Natural killer cell (primary cell): ENCODE measurements around the gene NFIB. TPM values are rescaled to one million over a fixed set of nuclear protein-coding genes. Genes with fewer than 3 reads are reported as not detected.

Experiments used
- ATAC-seq, 3 donors: fragments of 150-1000 bp in 2 of 3; fragments of 200-7000 bp in 1 of 3; cut with Tn5 transposase; 1 replicate in 1 of 3; 2 replicates in 2 of 3; pipeline ENCODE4 v1.10.0; 2021; ENCODE audit warnings: mild to moderate bottlenecking in 2 of 3, moderate library complexity in 2 of 3
- DNase-seq, 2 donors: peaks; one replicate each; pipeline versions ENCODE4 v3.0.0 to v3.0.0-alpha.2; 2013 to 2021; ENCODE audit warnings: mixed read lengths in 1 of 2
- H3K27ac ChIP-seq: one replicate; pipeline ENCODE4 v1.5.1; 2013; ENCODE audit warnings: mild to moderate bottlenecking, low read length
- H3K27me3 ChIP-seq: one replicate; pipeline ENCODE4 v1.6.1; 2013; ENCODE audit warnings: low read length; ENCODE audit not compliant: control insufficient read depth, insufficient read depth
- H3K36me3 ChIP-seq: one replicate; pipeline ENCODE4 v1.6.1; 2013; ENCODE audit warnings: low read length; ENCODE audit not compliant: control insufficient read depth, insufficient read depth
- H3K4me1 ChIP-seq: one replicate; pipeline ENCODE4 v1.6.1; 2013; ENCODE audit warnings: low read length; ENCODE audit not compliant: control insufficient read depth, insufficient read depth
- H3K4me3 ChIP-seq: one replicate; pipeline ENCODE4 v1.5.1; 2013; ENCODE audit warnings: low read length
- H3K9me3 ChIP-seq: one replicate; pipeline ENCODE4 v1.6.1; 2013; ENCODE audit warnings: low read length; ENCODE audit not compliant: control insufficient read depth, insufficient read depth
- H3K27ac Mint-ChIP-seq, 2 donors: one replicate each; pipeline ENCODE4 v1.8.0; 2022; ENCODE audit warnings: mild to moderate bottlenecking in 2 of 2, mixed read lengths in 2 of 2, moderate library complexity in 1 of 2
- H3K27me3 Mint-ChIP-seq, 2 donors: one replicate each; pipeline ENCODE4 v1.8.0; 2022; ENCODE audit warnings: low read depth in 2 of 2, mixed read lengths in 2 of 2
- H3K36me3 Mint-ChIP-seq: one replicate; pipeline ENCODE4 v1.8.0; 2022; ENCODE audit warnings: mixed read lengths
- H3K4me1 Mint-ChIP-seq, 2 donors: one replicate each; pipeline ENCODE4 v1.8.0; 2022; ENCODE audit warnings: mixed read lengths in 2 of 2
- H3K4me3 Mint-ChIP-seq: one replicate; pipeline ENCODE4 v1.8.0; 2022; ENCODE audit warnings: mild to moderate bottlenecking, moderate library complexity, mixed read lengths
- H3K9me3 Mint-ChIP-seq, 2 donors: one replicate each; pipeline ENCODE4 v1.8.0; 2022; ENCODE audit warnings: mixed read lengths in 2 of 2
- CTCF ChIP-seq: fragments of 200-600 bp; IDR thresholded peaks from one replicate; pipeline ENCODE4 v1.8.0; 2022; ENCODE audit warnings: antibody characterized with exemption
- WGBS: methylation state at CpG from one replicate; pipeline ENCODE4 v1.1.7; 2013; ENCODE audit warnings: missing lambda C conversion rate; ENCODE audit not compliant: insufficient coverage; 5-methylcytosine and 5-hydroxymethylcytosine counted together
- intact Hi-C: fragments of 100-400 bp; cut with micrococcal nuclease; formaldehyde crosslinking; loops from one replicate; pipeline ENCODE4 v1.14.2; 2022
- total RNA-seq, 4 donors: library from RNA; stranded (reverse); fragments of 120-200 nt in 1 of 4; gene quantifications; one replicate each; pipeline versions ENCODE4 v1.2.3 to v1.2.4, GENCODE V29; 2013 to 2022

NFIB gene
- total RNA-seq, 3 donors from 2014 or later (not counting 1 experiment from before 2014, with no cell fraction given), result 0.20 to 0.21 TPM; not detected in 1

- Histone ChIP-seq H3K9me3 (no peaks in the 10 kb centered on the region), H3K27ac (no peak overlapping the region), H3K4me3 (no peak overlapping the region), H3K4me1 (no peaks in the 10 kb centered on the region), H3K36me3 (no peaks in the 10 kb centered on the region), H3K27me3 (no peaks in the 10 kb centered on the region)
- Mint-ChIP-seq H3K27me3 (no peaks in the 10 kb centered on the region), H3K27ac (no peak overlapping the region), H3K9me3 (peaks cover 0 to 2% of the 10 kb centered on the region in 2 donors), H3K36me3 (no peaks in the 10 kb centered on the region), H3K4me1 (no peaks in the 10 kb centered on the region), H3K4me3 (no peak overlapping the region)
- ATAC-seq (no peak), DNase-seq (no peak)
- intact Hi-C loops, result no loop called here
- no peak for TF ChIP-seq CTCF
Observed at GRCh38 chr9:14095277-14095676, 218.7 kb downstream of the NFIB start.

GRCh38 chr9:14094491-14094890, 219.4 kb downstream of the NFIB start:
- DNase-seq (no peak), ATAC-seq (no peak)
- WGBS, result no CpG with 5 or more reads among the region's 5 CpGs
- TF ChIP-seq CTCF, result no peak
- H3K27ac Mint-ChIP-seq, result no peak overlapping the region
- Histone ChIP-seq H3K9me3 (no peaks in the 10 kb centered on the region), H3K36me3 (no peaks in the 10 kb centered on the region), H3K27ac (no peak overlapping the region), H3K4me1 (no peaks in the 10 kb centered on the region), H3K4me3 (no peak overlapping the region), H3K27me3 (no peaks in the 10 kb centered on the region)
- intact Hi-C loops, result no loop called here
- no peaks in the 10 kb centered on the region for H3K27me3 Mint-ChIP-seq
- H3K4me3 Mint-ChIP-seq, result no peak overlapping the region
- no peaks in the 10 kb centered on the region for H3K4me1 Mint-ChIP-seq
- H3K9me3 Mint-ChIP-seq, result peaks cover 0 to 2% of the 10 kb centered on the region in 2 donors
- H3K36me3 Mint-ChIP-seq, result no peaks in the 10 kb centered on the region

- intact Hi-C loops, result no loop called here
- H3K27me3 Mint-ChIP-seq, result no peaks in the 10 kb centered on the region
- no peaks in the 10 kb centered on the region for H3K4me1 Mint-ChIP-seq
- H3K4me1 ChIP-seq, result no peaks in the 10 kb centered on the region
- H3K27ac Mint-ChIP-seq, result no peak overlapping the region
- no peaks in the 10 kb centered on the region for H3K36me3 Mint-ChIP-seq
- no peaks in the 10 kb centered on the region for H3K9me3 ChIP-seq
- no peaks in the 10 kb centered on the region for H3K36me3 ChIP-seq
- WGBS, result 80% methylated on average over 1 of the region's 1 CpG
- no peak overlapping the region for H3K4me3 ChIP-seq
- no peak for ATAC-seq
- H3K4me3 Mint-ChIP-seq, result no peak overlapping the region
- TF ChIP-seq CTCF, result no peak
- H3K27me3 ChIP-seq, result no peaks in the 10 kb centered on the region
- DNase-seq, result no peak
- peaks cover 0 to 2% of the 10 kb centered on the region in 2 donors for H3K9me3 Mint-ChIP-seq
- no peak overlapping the region for H3K27ac ChIP-seq
Observed at GRCh38 chr9:14092344-14092743, 221.6 kb downstream of the NFIB start.

- intact Hi-C loops, result no loop called here
- H3K4me3 ChIP-seq, result no peak overlapping the region
- H3K27me3 ChIP-seq, result no peaks in the 10 kb centered on the region
- no peaks in the 10 kb centered on the region for H3K9me3 ChIP-seq
- Mint-ChIP-seq H3K27me3 (no peaks in the 10 kb centered on the region), H3K36me3 (no peaks in the 10 kb centered on the region), H3K4me3 (no peak overlapping the region), H3K27ac (no peak overlapping the region), H3K9me3 (peaks cover 0 to 2% of the 10 kb centered on the region in 2 donors), H3K4me1 (no peaks in the 10 kb centered on the region)
- WGBS, result 81% methylated on average over 2 of the region's 4 CpGs
- H3K4me1 ChIP-seq, result no peaks in the 10 kb centered on the region
- no peak overlapping the region for H3K27ac ChIP-seq
- no peak for DNase-seq
- no peak for TF ChIP-seq CTCF
- H3K36me3 ChIP-seq, result no peaks in the 10 kb centered on the region
- no peak for ATAC-seq
Observed at GRCh38 chr9:14089051-14089803, 224.7 kb downstream of the NFIB start.
